Activated T-helper 1 cell treated with anti-CD3 and anti-CD28 coated beads, Interleukin-2, amount 50 U/mL, for 16 hours (primary cell): ENCODE results near the gene TRERF1.

Source experiments
- DNase-seq, 2 donors: peaks; one replicate each; pipeline ENCODE4 v3.0.0-alpha.2; 2020; ENCODE audit warnings: low read depth in 1 of 2, low spot score in 1 of 2

Gene TRERF1

DNA sequence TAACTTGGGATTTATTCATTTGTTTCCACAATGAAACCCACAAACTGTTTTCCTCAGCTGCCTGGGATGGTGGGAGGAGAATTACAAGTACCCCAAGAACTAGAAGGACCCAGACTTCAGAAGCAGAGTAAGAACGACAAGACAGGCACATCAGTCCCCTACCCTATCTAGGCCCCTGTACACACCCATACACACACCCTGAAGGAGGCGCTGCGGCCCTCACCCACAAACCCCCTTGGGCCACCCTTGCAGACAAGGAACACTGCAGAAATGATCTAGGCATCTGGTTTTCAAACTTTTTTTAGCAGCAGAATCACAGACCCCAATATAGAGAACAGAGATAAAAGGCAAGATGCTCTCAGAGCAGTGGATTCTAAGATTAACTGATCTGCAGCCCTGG is 55.0 kb downstream of the TRERF1 start:
- no peak for DNase-seq

- no peak for DNase-seq
Observed at GRCh38 chr6:42394881-42395620, 56.7 kb downstream of the TRERF1 start.

DNA sequence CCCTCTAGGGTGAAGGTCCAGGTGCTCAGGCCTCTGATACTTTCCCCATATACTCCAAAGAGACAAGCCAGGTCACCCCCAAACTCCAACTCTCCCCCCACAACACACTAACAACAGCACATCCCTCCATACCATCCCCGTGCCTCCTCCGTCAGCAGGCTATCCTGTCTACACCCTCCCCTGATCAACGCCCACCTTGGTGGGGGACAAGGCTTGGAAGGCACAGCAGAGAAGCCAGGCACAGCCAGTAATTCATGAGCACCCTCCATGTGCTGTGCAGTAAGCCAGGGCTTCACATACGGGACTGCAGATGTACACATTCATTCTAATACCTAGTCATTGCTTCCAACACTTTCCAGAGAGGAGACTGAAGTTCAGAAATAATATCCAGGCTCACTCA is 57.6 kb downstream of the TRERF1 start:
- DNase-seq = no peak

DNA sequence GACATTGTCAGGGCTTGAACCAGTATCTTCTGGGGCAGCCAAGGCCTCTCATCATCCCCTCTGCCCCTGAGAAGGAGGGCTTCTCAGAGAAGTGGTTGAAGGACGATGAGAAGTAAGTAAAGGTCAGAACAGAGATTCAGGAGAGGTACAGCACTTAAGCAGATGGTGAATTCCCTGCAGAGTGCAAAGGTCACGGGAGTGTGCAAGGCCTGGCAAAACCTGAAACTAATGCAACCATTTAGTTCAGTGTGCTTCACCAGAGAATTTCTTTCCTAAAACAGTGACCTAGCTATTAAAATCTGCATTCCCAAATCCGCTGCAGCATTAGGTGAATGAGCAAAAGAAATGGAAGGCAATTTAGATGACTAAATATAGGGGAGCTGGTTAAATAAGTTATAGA is 58.4 kb downstream of the TRERF1 start:
- DNase-seq = no peak

DNA sequence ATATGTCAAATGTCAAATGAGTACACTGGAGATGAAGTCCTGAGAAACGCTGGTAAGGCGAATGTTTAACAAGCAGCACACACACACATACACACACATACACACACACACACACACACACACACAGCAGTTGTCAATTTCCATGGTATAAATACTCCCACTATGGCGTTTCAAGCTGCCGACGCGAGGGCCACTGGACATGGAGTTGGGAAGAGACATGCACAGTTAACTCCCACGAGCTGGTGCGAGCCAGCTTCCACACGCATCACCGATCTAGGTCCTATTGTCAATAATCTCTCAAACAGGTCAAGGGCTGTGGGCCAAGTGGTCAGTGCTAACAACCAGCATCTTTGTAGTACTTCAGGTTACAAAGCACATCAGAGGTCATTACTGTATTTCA is 58.9 kb downstream of the TRERF1 start:
- DNase-seq = no peak

DNA sequence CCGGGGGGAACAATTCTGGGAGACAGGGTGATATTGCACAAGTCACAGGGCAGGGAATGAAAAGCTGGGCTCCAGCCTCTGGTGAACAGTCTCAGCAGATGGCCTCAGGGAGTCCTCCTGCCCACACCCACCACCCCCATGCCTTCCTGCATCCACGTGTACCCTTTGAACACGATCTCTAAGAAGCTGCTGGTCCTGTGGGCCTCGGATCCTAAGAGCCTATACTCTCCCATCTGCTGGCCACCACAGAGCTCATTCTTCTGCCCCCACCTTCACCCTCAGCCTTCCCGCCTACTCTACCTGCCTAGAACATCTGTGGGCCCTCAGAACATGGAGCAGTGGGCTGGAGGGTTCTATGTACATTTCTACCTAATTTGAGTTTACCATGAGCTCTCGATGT is 60.3 kb downstream of the TRERF1 start:
- DNase-seq = no peak

DNA sequence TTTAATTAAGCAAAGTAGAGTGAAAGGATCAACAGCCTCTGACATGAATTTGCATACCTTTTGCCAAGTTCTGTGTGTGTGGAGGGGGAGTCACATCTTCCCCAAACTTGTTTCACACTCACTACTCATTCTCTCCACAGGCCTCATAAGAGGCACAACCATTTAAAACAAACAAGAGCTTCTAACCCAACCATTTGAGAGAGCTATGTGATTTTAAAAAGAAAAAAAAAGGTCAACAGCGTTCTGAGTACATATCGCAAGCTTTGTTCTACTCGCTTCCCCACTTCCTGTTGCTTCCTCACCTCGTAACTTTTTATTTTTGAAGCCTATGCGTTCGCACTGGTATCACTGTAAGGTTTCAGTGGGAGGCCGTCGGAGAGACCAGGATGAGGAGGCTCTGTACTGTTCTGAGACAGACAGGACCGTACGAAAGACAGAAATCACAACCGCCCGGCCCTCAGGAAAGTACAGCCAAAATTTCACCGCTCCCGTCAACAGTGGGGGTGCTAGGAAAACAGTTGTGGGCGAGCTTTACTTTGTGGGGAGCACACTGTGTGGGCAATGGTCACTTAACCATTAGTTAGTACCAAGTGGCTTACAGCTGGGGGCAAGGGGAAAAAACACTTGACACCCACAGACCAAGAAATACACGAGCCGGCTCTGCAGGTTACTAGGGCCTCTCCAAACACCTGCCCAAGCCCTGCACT is 61.3 kb downstream of the TRERF1 start:
- DNase-seq = peak in 1 of 2 donors; percentile 49

GRCh38 chr6:42389736-42390135 is 62.0 kb downstream of the TRERF1 start:
- DNase-seq = no peak

DNA sequence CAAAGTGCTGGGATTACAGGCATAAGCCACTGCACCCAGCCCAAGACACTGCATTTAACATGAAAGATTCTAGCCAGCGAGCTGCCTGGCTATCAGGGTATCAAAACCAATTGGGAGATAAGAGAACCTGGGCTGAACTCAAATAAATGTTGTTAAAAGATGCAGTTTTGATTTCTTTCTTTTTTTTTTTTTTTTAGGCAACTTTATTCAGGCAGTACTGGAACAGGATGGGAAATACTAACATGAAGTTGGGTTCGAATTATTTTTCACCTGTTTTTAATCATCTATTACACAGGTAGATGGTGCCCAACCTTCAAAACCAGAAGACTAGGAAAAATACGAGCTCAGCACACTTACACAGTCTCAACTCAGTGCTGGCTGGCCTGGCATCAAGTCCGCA is 63.7 kb downstream of the TRERF1 start:
- no peak for DNase-seq

- peak in 1 of 2 donors; percentile 19 for DNase-seq
Observed at GRCh38 chr6:42387336-42387735, 64.4 kb downstream of the TRERF1 start.

- no peak for DNase-seq
Observed at GRCh38 chr6:42385339-42385738, 66.4 kb downstream of the TRERF1 start.

GRCh38 chr6:42383421-42384205 is 68.1 kb downstream of the TRERF1 start:
- DNase-seq = no peak

GRCh38 chr6:42381850-42382249 is 69.9 kb downstream of the TRERF1 start:
- DNase-seq = no peak

DNA sequence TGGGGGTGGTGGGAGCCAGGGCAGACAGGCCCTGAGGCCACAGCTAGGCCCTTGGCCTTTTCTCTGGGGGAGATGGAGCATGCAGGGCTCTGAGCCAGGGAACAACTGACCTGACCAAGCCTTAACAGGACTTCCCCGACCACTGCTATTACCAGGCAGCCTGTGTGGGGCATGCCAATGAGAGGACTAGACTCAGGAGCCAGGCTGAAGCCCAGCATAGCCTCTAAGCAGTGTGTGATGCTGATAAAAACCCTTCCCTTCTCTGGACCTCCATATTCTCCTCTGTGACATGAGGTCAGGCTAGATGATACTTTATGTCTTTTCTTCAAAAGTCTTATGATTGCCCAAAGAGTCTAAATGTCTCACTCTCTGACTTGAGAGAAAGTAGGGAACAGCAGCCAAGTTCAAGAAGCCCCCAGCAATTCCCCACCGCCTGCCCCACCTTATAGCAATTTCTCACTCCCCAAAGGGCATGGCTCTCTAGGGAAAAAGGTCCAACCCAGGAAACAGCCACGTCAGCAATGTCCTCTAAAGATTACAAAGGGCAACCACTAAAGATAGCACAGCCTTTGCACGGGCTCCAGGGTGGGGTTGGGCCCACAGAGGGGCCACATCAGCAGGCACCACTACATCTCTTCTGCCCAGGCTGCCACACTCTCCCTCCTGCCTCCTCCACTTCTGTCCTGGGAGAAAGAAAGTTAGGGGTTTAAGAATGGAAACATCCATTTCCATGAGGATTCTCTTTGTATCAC is 71.3 kb downstream of the TRERF1 start:
- no peak for DNase-seq

DNA sequence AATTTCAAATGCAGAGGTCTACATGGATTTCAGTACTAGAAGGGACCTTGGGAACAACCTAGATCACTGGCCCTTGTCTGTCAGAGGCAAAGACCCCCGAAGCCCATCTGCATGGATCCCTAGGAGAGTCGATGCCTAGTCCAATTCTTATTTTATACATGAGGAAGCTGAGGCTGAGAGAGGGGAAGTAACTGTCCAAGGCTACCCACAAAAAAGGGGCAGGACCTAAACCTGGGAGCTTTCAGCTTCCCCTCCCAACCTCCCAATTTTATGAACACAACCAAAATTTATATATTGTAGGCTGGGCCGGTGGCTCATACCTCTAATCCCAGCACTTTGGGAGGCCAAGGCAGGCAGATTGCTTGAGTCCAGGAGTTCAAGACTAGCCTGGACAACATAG is 73.2 kb downstream of the TRERF1 start:
- DNase-seq = no peak

DNA sequence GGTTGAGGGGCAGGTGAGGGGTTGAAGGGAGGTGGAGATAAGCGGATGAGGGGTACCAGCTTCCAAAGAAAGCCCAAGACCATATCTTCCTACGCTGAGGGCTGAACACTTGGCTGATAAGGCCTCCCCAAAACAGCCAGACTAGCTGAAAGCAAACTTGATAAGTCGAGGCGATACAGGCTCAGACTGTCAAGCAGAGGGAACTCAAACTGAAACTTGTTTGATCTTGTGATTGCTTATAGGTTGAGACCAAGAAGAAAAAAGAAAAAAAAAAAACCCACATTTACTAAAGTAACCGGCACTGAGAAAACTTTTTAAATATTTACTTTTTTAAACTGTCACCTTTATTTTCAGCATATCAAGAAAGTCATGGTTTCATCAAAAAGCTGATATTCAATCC is 73.6 kb downstream of the TRERF1 start:
- no peak for DNase-seq

GRCh38 chr6:42375007-42375635 is 76.6 kb downstream of the TRERF1 start:
- DNase-seq = no peak

GRCh38 chr6:42374018-42374669 is 77.6 kb downstream of the TRERF1 start:
- DNase-seq = no peak

DNA sequence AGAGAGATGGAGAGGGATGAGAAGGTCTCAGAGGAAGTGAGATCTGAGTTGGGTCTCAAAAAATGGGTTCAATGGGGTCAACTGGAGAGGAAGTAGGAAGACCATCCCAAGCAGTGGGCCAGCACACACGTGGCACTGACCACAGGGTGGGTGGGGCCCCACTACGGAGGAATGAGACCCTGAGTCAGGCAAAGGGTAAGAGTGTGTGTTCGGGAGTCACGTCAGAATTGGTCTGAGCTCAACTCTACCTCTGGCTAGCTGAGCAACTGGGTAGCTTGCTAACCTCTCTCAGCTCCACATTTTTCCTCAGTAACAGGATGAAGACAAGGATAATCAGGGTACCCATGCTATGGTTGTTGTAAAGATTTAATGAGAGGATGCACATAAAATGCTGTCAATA is 79.0 kb downstream of the TRERF1 start:
- no peak for DNase-seq

- no peak for DNase-seq
Observed at GRCh38 chr6:42370323-42370985, 81.3 kb downstream of the TRERF1 start.
